GM18858 (cell line): ENCODE results near the gene PAGE2B.
"Not testable (repeated sequence)": the region's sequence is repeated elsewhere in the genome, so short reads cannot be mapped to it uniquely, and the experiment has no call there.

Experiments
- ATAC-seq: cut with Tn5 transposase; IDR thresholded peaks from one replicate; pipeline ENCODE4 v1.9.1; 2021; ENCODE audit not compliant: unreplicated experiment

PAGE2B gene

GRCh38 chrX:55074851-55075467 is at the start of gene PAGE2B:
Gene PAGE2B (plus strand): TSS chrX:55075030. CDS start chrX:55076042, 1,012 bp downstream.
- no peak for ATAC-seq

GRCh38 chrX:55026143-55026542 is 48.7 kb upstream of the PAGE2B start:
- ATAC-seq = no peak

- ATAC-seq = no peak
Observed at GRCh38 chrX:55026840-55027239, 48.0 kb upstream of the PAGE2B start.

- ATAC-seq = no peak
Observed at GRCh38 chrX:55028040-55028439, 46.8 kb upstream of the PAGE2B start.

- ATAC-seq = no peak
Observed at GRCh38 chrX:55028611-55029010, 46.2 kb upstream of the PAGE2B start.

- ATAC-seq = no peak
Observed at GRCh38 chrX:55029291-55029690, 45.5 kb upstream of the PAGE2B start.

GRCh38 chrX:55030271-55031205 is 44.3 kb upstream of the PAGE2B start, which contains the start of gene ALAS2:
Gene ALAS2 (minus strand): TSS chrX:55030977. CDS start chrX:55026000, 4,977 bp downstream.
- ATAC-seq = no peak

- no peak for ATAC-seq
Observed at GRCh38 chrX:55033429-55033828, 41.4 kb upstream of the PAGE2B start.

GRCh38 chrX:55039471-55039870 is 35.4 kb upstream of the PAGE2B start:
- no peak for ATAC-seq

- ATAC-seq = no peak
Observed at GRCh38 chrX:55041514-55041913, 33.3 kb upstream of the PAGE2B start.

GRCh38 chrX:55050599-55050998 is 24.2 kb upstream of the PAGE2B start:
- not testable (repeated sequence) for ATAC-seq

- peak; percentile 27 for ATAC-seq
Observed at GRCh38 chrX:55056820-55057674, 17.8 kb upstream of the PAGE2B start.

GRCh38 chrX:55057675-55058249 is 17.1 kb upstream of the PAGE2B start:
- ATAC-seq = peak; percentile 51

- not testable (repeated sequence) for ATAC-seq
Observed at GRCh38 chrX:55067180-55067579, 7.7 kb upstream of the PAGE2B start.

- ATAC-seq = no peak
Observed at GRCh38 chrX:55072286-55072685, 2.5 kb upstream of the PAGE2B start.

- ATAC-seq = no peak
Observed at GRCh38 chrX:55088795-55089489, 14.1 kb downstream of the PAGE2B start, which contains the start of gene PAGE2. Gene PAGE2 (plus strand): TSS chrX:55089018. CDS start chrX:55090021, 1,003 bp downstream.

- ATAC-seq = no peak
Observed at GRCh38 chrX:55098691-55099090, 23.9 kb downstream of the PAGE2B start.

- no peak for ATAC-seq
Observed at GRCh38 chrX:55099162-55099561, 24.3 kb downstream of the PAGE2B start.

GRCh38 chrX:55102754-55103153 is 27.9 kb downstream of the PAGE2B start:
- no peak for ATAC-seq

- ATAC-seq = no peak
Observed at GRCh38 chrX:55107262-55107661, 32.4 kb downstream of the PAGE2B start.
